Keratinocyte (primary cell): ENCODE results near the gene MFSD11. TPM values are rescaled to one million over a fixed set of nuclear protein-coding genes. Genes with fewer than 3 reads are reported as not detected.
"Not testable (repeated sequence)": the region's sequence is repeated elsewhere in the genome, so short reads cannot be mapped to it uniquely, and the experiment has no call there.

Experiments used
- DNase-seq: peaks from one replicate; pipeline ENCODE4 v3.0.0-alpha.2; 2011; ENCODE audit warnings: low read depth, missing footprints, low spot score
- FAIRE-seq: peaks from 2 replicates; lab custom pipeline; 2011; peaks lifted over from hg19 to GRCh38; lab: Jason Lieb, UNC
- H2AFZ ChIP-seq: 2 replicates; pipeline ENCODE4 v1.6.0; 2012; ENCODE audit warnings: low read length, control low read depth, inconsistent platforms; ENCODE audit not compliant: control insufficient read depth
- H3K27ac ChIP-seq: 2 replicates; pipeline ENCODE4 v1.5.1; 2011; ENCODE audit warnings: low read length; ENCODE audit not compliant: control insufficient read depth, insufficient read depth
- H3K27me3 ChIP-seq: 3 replicates; pipeline ENCODE4 v1.6.0; 2011; ENCODE audit warnings: low read length; ENCODE audit not compliant: control insufficient read depth, insufficient read depth; ENCODE audit errors: extremely low read depth
- H3K36me3 ChIP-seq, 2 experiments: 2 replicates in 1 of 2; 3 replicates in 1 of 2; pipeline ENCODE4 v1.5.1; 2011; ENCODE audit warnings: low read length in 2 of 2, mild to moderate bottlenecking in 1 of 2; ENCODE audit not compliant: control insufficient read depth in 2 of 2, insufficient read depth in 2 of 2; ENCODE audit errors: extremely low read depth in 1 of 2
- H3K4me1 ChIP-seq: 3 replicates; pipeline ENCODE4 v1.5.1; 2011; ENCODE audit warnings: low read length; ENCODE audit not compliant: control insufficient read depth, insufficient read depth; ENCODE audit errors: extremely low read depth
- H3K4me2 ChIP-seq: 3 replicates; pipeline ENCODE4 v1.6.0; 2011; ENCODE audit warnings: low read depth, low read length; ENCODE audit not compliant: control insufficient read depth, insufficient read depth; ENCODE audit errors: extremely low read depth
- H3K4me3 ChIP-seq, 3 experiments: fragments of 200-600 bp in 1 of 3; sonication (generic) in 1 of 3; 2 replicates in 2 of 3; 3 replicates in 1 of 3; pipeline ENCODE4 v1.5.1; 2011 to 2016; ENCODE audit warnings: low read length in 3 of 3, mild to moderate bottlenecking in 3 of 3, control low read depth in 2 of 3, inconsistent platforms in 1 of 3, low read depth in 1 of 3, mixed read lengths in 1 of 3, mixed run types in 1 of 3, moderate library complexity in 1 of 3; ENCODE audit not compliant: control insufficient read depth in 2 of 3, insufficient read depth in 2 of 3; ENCODE audit errors: extremely low read depth in 1 of 3
- H3K79me2 ChIP-seq: 2 replicates; pipeline ENCODE4 v1.6.0; 2012; ENCODE audit warnings: low read length; ENCODE audit not compliant: control insufficient read depth, insufficient read depth
- H3K9ac ChIP-seq: 3 replicates; pipeline ENCODE4 v1.6.0; 2011; ENCODE audit warnings: low read length; ENCODE audit not compliant: control insufficient read depth, insufficient read depth; ENCODE audit errors: extremely low read depth
- H3K9me1 ChIP-seq: 3 replicates; pipeline ENCODE4 v1.6.0; 2011; ENCODE audit warnings: low read length; ENCODE audit not compliant: control insufficient read depth, insufficient read depth; ENCODE audit errors: extremely low read depth
- H3K9me3 ChIP-seq: 2 replicates; pipeline ENCODE4 v1.5.1; 2012; ENCODE audit warnings: low read depth, low read length; ENCODE audit not compliant: control insufficient read depth
- H4K20me1 ChIP-seq: 3 replicates; pipeline ENCODE4 v1.6.0; 2011; ENCODE audit warnings: low read length; ENCODE audit not compliant: control insufficient read depth, insufficient read depth; ENCODE audit errors: extremely low read depth
- CTCF ChIP-seq, 3 experiments: IDR thresholded peaks in 1 of 3; conservative IDR thresholded peaks in 1 of 3; optimal IDR thresholded peaks in 1 of 3; 2 replicates in 2 of 3; 3 replicates in 1 of 3; pipeline versions ENCODE3 to v1.5.1; 2011; ENCODE audit warnings: low read length in 3 of 3, mild to moderate bottlenecking in 3 of 3, moderate library complexity in 2 of 3, control low read depth in 1 of 3, inconsistent platforms in 1 of 3; ENCODE audit not compliant: insufficient read depth in 2 of 3; ENCODE audit errors: extremely low read depth in 1 of 3
- EZH2 ChIP-seq: IDR thresholded peaks from one replicate; pipeline ENCODE4 v1.6.1; 2012; ENCODE audit warnings: inconsistent platforms, mild to moderate bottlenecking, low read length, moderate library complexity
- dilution Hi-C: fragments of 300-500 bp; cut with MboI; formaldehyde crosslinking; loops from one replicate; pipeline ENCODE4 v1.7.0; 2020; ENCODE audit warnings: low sequenced_read_pairs; ENCODE audit not compliant: extremely low pct_ligation_motif_present
- polyA plus RNA-seq, 5 experiments: library from polyadenylated mRNA; depleted of rRNA in 3 of 5; stranded (reverse) in 3 of 5; stranded (forward) in 1 of 5; unstranded in 1 of 5; fragments of >200 nt; gene quantifications; 1 replicate in 1 of 5; 2 replicates in 3 of 5; 3 replicates in 1 of 5; pipeline versions ENCODE4 v1.2.1 to v1.2.3, GENCODE V29; 2011 to 2012; ENCODE audit warnings: missing spikeins in 2 of 5, low read depth in 1 of 5, low replicate concordance in 1 of 5

Gene MFSD11
- polyA plus RNA-seq, 1 donor (not counting 4 experiments of a cell fraction or from before 2014, with no cell fraction given): 14.6 TPM

GRCh38 chr17:76696763-76697701 is 40.9 kb upstream of the MFSD11 start:
- Histone ChIP-seq H3K36me3 (peaks cover 0 to 14% of the 10 kb centered on the region in 2 experiments), H3K4me3 (no peak overlapping the region), H3K27ac (no peak overlapping the region), H4K20me1 (peaks cover 3% of the 10 kb centered on the region), H3K9me3 (no peaks in the 10 kb centered on the region), H3K79me2 (peaks cover 45% of the 10 kb centered on the region), H3K27me3 (no peaks in the 10 kb centered on the region), H3K4me1 (peaks cover 39% of the 10 kb centered on the region), H2AFZ (no peak overlapping the region), H3K9me1 (peaks cover 8% of the 10 kb centered on the region), H3K9ac (no peak overlapping the region), H3K4me2 (no peak overlapping the region)
- FAIRE-seq (no peak), DNase-seq (no peak)
- no peak for TF ChIP-seq EZH2
- no peak for TF ChIP-seq CTCF (optimal IDR thresholded peaks at IDR 0.05 in 1 of 3, IDR thresholded peaks at IDR 0.05 in 1 of 3, conservative IDR thresholded peaks at IDR 0.05 in 1 of 3; ENCODE audit: extremely low read depth in 1 of 3, insufficient read depth in 2 of 3, low read length in 3 of 3)
- dilution Hi-C loops: no loop called here

DNA sequence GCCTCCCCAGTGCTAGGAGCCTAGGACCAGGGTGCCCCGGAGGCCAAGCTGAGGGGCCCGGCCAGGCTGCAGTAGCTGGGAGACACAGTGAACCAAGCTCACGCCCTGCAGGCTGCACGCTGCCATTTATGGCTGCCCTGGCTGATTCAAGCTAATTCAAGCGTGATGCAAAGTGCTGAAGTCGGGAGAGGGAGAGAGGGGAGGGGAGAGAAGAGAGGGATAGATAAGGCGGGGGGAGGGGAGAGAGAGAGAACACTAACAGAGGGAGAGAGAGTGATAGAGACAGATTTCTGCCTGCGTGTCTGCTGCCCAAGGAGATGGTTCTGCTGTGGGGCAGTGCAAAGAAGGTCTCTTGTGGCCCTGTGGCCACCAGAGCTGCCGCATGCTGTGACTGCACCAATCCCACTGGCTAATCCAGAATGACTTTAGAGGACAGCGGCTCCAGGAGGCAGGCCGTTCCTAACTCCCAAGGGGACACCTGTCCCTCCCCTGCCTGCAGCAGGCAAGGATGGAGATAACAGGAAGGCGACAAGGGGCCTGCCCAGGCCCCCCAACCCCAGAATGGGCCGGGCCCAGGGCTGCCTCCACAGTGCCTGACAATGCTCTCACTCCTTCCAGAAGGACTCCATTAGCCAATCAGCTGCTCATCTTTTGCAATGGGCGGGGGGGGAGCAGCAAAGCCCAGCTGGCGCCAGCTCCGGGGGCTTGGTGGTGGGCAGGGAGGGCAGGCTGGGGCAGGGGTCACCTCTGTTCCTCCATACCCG is 40.0 kb upstream of the MFSD11 start:
- dilution Hi-C loops: no loop called here
- H3K27ac ChIP-seq: no peak overlapping the region

DNA sequence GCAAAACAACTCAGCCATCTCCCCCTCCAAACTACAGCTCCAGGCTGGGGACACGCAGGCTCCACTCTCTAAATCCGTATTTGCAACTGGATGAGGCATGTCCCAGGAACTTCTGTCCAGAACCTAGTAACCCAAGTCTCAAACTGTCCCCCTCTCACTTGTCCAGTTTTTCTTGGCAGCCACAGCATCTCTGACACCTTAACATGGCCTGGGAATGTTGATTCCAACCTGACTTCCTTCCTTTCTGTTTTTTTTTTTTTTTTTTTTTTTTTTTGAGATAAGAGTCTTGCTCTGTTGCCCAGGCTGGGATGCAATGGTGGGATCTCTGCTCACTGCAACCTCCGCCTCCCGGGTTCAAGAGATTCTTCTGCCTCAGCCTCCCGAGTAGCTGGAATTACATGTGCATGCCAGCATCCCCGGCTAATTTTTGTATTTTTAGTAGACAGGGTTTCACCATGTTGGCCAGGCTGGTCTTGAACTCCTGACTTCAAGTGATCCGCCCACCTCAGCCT is 39.4 kb upstream of the MFSD11 start:
- H3K79me2 ChIP-seq: peaks cover 53% of the 10 kb centered on the region

More for the DNA sequence above, 40.0 kb upstream of the MFSD11 start:
- no peak overlapping the region for H2AFZ ChIP-seq
- DNase-seq (no peak), FAIRE-seq (no peak)
- peaks cover 8% of the 10 kb centered on the region for H3K9me1 ChIP-seq
- no peaks in the 10 kb centered on the region for H3K27me3 ChIP-seq
- H3K4me3 ChIP-seq: no peak overlapping the region
- peaks cover 3% of the 10 kb centered on the region for H4K20me1 ChIP-seq
- H3K4me2 ChIP-seq: no peak overlapping the region
- H3K36me3 ChIP-seq: peaks cover 0 to 14% of the 10 kb centered on the region in 2 experiments
- no peak for TF ChIP-seq CTCF (optimal IDR thresholded peaks at IDR 0.05 in 1 of 3, IDR thresholded peaks at IDR 0.05 in 1 of 3, conservative IDR thresholded peaks at IDR 0.05 in 1 of 3; ENCODE audit: extremely low read depth in 1 of 3, insufficient read depth in 2 of 3, low read length in 3 of 3)
- H3K79me2 ChIP-seq: peaks cover 48% of the 10 kb centered on the region
- peaks cover 39% of the 10 kb centered on the region for H3K4me1 ChIP-seq
- H3K9me3 ChIP-seq: no peaks in the 10 kb centered on the region
- no peak overlapping the region for H3K9ac ChIP-seq

More for the DNA sequence above, 39.4 kb upstream of the MFSD11 start:
- peaks cover 0 to 14% of the 10 kb centered on the region in 2 experiments for H3K36me3 ChIP-seq
- H3K4me1 ChIP-seq: peaks cover 39% of the 10 kb centered on the region
- H3K4me2 ChIP-seq, FAIRE-seq, H4K20me1 ChIP-seq, H2AFZ ChIP-seq, dilution Hi-C loops, H3K4me3 ChIP-seq, H3K9ac ChIP-seq, H3K9me1 ChIP-seq, H3K27me3 ChIP-seq, H3K9me3 ChIP-seq, DNase-seq, H3K27ac ChIP-seq: not testable (repeated sequence)
